ENCODE data around the gene HEBP2.

The HEBP2 gene

DNA sequence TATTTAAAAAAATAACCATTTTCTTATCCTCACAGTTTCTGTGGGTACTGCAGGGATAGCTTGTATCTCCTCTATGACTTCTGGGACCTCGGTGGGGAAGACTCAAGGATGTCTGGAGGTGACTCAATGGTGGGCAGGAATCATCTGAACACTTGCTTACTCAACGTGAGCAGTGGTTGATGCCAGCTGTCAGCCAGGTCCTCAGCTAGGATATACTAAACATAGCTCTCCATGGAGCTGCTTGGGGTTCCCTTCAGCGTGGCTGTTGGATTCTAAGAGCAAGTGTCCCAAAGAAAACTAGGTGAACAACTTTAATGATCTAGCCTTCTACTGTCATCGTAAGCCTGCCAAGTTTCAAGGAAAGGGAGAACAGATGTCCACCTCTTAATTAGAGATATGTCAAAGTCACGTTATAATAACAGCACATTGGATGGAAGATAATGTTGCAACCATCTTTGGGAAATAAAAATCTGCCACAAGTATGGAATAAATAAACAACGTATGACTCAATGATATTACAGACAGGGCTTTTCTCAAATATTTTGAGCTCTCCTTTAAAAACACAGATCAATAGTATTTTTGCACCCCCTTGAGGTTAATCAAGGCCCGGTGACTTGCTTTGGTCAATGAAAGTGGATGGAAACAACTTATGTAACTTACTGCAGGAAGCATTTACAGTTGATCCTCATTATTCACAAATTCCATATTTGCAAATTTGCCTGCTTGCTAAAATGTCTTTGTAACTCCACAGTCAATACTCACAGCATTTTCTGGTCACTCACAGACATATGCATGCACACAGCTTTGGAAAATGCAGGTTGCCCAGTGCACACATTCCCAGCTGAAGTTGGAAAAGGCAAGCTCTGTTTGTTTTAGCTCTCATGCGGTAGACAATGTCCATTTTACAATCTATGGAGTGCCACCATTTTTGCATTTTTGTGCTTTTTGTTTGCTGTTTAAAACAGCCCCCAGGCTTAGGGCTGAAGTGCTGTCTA lies 6.6 kb upstream of the HEBP2 start:
- DNase-seq = no peak

DNA sequence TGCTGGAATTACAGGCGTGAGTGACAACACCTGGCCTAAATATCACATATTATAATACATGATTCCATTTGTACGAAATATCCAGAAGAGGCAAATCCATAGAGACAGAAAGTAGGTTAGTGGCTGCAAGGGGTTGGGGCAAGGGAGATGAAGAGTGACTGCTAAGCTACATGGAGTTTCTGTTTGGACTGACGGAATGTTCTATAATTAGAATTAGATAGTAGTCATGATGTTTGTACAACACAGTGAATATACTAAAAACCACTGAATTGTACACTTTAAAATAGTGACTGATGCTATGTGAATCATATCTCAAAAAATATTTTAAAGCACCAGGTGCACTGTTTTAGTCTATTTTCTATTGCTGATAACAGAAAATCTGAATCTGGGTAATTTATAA lies 3.7 kb upstream of the HEBP2 start:
- no peak for DNase-seq

DNA sequence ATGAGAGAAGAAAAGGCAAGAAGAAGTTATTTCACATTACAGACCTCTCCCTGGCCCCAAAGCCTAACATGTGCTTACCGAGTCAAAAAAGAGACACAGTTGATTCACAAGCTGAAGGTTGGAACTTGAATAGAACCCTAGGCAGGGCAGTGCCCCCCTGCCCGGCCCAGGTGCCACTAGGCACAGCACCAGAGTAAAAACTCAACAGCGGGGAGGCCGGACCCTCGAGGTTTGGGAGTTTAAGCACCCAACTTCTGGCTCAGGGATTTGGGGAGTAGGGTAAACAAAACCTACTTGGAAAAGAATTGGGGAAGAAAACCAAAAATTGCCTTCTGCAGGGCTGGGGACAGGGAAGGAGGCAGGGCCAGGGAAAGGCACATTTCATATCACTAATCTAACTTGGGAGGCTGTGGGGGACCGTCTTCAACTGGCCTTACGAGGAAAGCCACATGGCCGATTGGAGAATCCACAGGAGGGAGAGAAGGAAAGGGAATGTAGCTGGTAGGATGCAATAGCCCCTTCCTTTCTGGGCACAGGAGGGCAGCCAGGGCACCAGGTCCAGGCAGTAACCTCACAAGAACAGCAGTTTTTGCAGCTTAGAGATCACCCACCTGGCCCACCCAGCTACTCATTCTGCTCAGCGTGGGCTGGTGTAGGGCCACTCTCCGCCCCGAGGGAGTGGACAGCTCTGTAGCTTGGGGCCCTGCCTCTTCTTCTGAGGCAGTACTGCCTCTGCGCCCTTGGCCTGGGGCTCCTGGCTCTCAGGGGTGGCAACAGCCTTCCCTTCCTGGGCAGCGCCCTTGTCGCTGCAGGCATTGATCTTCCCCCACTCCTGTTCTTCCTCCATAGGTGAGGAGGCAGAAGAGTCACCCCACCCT lies 1.8 kb upstream of the HEBP2 start:
- no peak for DNase-seq

DNA sequence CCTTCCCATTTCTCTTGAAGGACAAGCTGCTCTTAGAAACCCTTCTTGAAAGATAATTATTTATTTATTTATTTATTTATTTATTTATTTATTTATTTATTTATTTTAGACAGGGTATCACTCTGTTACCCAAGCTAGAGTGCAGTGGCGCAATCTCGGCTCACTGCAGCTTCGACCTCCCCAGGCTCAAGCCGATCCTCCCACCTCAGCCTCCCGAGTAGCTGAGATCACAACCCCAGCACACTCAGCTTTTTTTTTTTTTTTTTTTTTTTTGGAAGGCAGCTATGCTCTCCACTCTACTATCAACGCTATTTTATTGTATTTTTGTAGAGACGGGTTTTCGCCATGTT lies 1.2 kb upstream of the HEBP2 start:
- no peak for DNase-seq

DNA sequence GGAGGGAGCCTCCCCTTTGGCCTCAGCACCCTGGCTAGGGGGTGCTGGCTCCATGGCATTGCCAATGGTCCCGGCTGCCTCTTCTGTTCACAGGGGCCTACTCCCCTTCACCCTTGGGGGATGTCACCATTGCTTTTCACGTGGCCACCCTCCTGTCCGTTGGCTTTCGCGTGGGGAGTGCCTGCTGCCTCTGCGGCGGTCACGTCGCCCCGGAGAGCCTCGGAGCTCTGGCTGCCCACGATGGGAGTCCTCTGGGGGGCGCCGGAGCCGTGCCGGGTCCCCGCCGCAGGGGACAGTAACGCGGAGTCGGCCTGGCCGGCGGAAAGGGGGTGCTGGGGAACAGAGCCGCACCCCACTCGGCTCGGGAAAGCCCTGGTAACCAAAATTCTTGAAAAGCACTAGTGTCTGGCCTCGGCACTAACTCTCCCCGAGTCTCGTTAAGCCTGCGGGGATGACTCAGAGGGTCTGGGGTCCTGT lies 661 bp upstream of the HEBP2 start:
- DNase-seq = no peak

DNA sequence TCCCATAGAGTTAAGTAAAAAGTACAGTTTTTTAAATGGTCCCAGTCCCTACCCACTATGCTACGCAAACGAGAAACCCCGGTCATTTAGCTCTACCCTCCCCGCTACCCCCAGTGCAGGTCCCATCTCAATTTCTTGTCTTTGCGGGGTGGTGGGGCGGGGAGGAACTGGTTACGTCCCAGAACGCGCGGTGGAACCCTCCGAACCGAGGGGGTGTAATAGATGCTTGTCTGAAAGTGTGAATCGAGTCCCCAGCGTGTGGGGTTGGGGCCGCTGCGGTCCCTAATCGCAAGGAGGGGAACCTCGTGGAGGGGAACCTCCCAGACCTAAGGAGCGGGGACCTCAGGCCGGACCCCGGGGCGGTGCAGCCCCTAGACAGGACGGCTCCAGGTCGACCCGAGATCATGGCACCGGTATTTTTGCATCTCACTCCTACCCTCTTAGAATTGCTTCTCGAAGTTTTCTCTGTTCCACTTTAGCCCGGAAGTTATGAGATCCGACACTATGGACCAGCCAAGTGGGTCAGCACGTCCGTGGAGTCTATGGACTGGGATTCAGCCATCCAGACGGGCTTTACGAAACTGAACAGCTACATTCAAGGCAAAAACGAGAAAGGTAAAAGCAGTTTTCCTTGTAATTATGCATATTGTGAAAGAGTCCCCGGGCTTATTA lies 779 bp downstream of the HEBP2 start:
- DNase-seq = no peak

DNA sequence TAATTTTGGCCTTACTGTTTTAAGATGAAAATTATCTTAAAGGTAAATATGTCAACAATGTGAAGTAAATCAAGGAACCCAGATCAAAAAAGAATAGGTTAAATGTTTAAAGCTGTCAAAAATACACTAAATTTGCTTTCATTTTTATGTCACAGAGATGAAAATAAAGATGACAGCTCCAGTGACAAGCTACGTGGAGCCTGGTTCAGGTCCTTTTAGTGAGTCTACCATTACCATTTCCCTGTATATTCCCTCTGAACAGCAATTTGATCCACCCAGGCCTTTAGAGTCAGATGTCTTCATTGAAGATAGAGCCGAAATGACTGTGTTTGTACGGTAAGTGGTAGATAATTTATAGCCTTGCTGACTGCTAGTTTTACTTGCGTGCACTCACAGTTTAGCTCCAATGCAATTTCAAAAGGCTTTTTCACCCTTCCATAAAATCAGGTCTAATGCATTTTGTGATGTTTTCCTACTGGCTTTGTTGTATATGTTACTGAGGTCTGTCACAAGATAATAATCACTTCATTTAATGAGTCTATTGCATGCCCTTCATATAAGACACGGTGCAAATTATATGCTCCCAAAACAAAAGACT lies 1.9 kb downstream of the HEBP2 start:
- peak; percentile 88 for DNase-seq

DNA sequence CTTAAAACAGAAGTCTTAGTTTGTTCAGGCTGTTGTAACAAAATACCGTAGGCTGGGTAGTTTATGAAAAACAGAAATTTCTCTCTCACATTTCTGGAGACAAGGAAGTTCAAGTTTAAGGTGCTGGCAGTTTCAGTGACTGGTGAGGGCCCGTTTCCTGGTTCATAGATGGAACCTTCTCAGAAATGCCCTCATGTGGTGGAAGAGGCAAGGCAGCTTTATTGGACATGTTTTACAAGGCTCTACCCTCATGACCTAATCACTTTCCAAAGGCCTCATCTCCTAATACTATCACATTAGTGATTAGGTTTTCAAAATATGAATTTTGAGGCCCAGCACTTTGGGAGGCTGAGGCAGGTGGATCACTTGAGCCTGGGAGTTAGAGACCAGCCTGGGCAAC lies 2.4 kb downstream of the HEBP2 start:
- DNase-seq = peak; percentile 28

DNA sequence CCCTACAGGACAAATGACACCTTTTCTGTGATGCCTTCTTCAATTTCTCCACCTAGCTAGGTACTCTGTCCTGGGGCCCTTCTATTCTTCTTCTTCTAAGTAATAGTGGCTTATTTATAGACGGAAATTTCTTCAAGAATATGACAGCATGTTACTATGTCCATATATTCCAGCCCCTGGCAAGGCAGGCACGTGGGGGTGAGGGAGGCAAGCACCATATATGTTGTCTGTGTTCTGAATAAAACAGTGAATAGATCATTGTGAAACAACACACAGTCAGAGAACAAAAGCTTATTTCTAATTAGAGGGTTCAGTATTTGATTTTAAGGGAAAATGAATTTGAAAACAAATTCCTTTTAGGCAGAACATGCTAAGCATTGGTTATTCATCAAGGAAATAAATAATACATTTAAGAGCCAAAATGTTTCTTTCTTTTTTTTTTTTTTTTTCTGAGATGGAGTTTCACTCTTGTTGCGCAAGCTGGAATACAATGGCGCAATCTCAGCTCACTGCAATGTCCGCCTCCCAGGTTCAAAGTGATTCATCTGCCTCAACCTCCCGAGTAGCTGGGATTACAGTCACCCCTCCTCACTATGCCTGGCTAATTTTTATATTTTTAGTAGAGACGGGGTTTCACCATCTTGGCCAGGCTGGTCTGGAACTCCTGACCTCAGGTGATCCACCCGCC lies 6.2 kb downstream of the HEBP2 start:
- DNase-seq = no peak

DNA sequence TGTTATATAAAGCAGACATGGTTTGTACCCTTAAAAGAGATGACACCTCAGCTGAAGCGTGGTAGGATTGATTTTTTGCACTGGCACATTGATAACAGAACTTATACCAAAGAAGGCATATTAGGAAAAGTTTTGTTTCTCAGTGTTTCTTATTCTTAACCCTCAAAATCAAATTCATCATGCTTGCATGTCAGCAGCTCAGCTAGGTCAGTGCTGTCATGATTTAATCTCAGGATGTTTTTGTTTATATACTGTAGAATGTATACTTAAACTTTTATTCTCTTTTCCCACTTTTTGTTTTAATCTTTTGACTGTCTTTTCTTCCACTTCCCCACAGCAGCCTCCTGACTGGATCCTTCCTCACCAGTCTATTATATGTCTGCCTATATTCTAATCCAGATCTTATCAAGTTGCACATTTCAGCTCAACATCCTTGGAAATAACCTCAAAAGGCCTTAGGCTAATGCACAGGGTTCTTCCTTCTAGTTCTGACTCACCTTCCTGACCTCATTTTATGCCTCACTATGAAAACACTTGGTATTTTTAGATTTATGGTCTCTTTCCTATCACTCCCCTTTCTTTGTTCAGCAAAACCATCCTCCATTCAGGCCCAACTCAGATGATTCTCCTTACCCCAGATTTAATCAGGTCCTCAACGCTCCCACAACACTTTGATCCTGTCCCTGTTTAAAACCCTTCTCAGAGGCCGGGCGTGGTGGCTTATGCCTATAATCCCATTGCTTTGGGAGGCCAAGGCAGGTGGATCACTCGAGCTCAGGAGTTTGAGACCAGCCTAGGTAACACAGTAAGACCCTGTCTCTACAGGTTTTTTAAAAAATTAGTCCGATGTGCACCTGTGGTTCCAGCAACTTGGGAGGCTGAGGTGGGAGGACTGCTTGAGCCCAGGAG lies 7.2 kb downstream of the HEBP2 start:
- DNase-seq = no peak

DNA sequence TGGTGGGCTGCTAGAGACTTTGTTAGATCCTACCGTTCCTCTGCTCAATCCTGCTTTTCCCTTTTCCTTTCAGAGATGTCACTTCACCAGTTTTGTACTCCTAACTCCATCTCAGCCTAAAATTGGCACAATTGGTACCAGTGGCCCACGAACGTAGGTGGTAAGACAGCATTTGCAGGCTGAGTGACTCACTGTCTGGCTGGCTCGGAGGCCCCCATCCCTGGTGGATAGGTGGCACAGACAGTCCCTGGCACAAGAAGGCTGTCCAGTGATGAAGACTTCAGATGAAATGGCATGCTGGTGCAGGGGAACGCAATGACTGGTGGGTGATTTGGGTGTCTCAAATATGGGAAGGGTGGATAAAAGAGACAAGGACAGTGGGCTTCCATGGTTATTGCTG lies 11.1 kb downstream of the HEBP2 start:
- no peak for DNase-seq

DNA sequence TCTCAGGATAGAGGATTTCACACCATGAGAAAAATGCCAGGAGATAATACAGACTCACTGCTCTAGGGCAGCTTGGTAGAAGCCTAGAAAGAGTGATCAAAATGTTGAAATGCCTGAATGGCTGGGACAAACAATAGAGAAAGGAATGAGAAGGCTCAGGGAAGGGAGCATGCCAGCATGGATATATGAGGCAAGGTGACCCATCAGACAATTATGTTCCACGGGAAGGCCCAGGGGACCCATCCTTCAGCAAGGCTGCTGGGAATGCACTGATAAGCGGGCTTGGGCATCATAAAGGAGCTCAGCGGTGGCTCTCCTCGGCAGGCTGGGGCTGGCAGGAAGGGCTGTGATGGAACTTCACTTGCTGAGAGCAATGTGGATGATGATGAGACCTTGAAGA lies 12.2 kb downstream of the HEBP2 start:
- no peak for DNase-seq

DNA sequence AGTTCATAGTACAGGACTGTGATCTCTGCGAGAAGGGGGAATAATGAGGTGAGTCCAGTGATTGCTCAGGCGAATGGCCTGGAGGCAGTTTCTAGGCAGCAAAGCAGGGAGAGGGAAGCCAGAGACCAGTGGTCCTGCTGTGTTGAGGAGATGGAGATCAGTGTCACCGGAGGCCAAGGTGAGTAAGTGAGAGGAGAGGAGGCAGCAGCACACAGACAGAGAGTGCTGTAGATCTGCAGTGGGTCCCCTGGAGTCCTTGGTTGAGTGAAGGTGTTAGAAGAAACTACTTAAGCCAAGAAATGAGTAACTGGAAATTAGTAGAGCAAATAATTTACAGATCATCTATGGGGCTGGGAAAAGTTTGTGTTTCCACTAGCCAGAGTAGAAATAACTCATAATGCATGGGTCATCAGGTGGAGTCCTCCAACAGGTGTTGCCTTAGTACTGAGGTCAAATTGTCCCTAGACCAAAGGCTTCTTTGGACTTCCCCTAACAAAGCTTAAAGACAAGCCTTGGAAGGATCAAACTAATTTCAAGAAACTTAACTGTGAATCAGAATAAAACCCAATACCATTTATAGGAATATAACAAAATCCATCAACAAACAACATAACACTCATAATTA lies 13.6 kb downstream of the HEBP2 start:
- no peak for DNase-seq

DNA sequence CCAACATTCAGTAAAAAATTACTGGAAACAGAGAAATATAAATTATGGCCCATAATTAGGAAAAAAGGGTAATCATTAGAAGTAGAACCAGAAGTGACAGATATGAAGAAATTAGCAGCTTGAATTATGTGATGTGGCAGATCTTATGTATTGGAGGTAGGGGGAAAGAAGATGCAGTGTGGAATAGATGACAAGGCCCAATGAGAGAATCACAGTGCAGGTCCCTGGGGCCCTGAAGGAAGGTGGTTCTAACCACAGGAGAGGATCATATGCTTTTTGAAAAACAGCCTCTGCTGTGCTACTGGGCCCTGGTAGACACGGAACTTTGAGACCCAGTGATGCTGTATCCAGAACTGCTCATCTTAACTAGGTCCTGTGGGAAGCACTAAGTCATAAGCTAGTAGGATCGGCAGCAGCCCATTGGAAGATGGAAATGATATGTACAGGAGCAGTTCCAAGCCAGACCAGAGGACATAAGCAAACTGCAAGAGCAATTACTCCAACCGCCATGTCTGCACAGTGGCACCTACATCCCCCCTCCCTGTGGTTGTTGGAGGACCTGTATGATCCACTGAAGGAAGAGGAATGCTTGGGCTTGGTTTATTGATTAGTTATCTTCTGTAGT lies 14.2 kb downstream of the HEBP2 start:
- no peak for DNase-seq

DNA sequence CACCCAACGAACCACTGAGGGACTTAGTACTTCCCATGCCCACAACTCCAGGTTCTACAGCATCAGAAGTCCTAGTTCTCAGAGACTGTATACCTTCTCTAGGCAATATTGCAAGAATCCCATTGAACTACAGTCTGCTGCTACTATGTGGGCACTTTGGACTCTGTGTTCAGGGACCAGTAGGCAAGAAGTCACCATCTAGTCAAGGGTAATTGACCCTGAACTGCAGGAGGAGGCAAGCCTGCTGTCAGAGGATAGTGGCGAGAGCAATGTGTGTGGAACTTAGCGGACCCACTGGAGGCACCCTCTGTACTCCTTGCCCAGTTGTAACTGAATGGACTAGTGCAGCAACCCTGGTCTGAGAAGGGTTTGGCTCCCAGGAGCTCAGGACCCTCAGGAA lies 15.7 kb downstream of the HEBP2 start:
- no peak for DNase-seq

DNA sequence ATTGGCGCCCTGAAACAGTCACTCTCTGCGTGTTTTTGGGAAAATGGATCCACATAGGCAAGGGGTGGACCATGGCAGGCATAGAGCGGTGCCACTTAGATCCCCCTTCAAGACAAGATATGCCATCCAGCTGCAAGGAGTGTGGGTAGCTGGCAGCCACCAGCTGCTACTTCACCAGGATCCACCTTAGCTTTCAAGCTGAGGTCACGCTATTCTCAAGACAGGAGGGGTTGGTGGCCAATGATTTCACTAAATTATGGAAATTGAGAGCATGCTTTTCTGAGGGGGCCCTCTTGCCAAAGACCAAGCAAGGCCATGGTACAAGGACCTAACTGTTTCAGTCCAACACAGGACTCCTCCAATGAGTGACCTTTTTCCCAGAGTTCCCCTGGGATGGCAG lies 16.3 kb downstream of the HEBP2 start:
- DNase-seq = no peak

DNA sequence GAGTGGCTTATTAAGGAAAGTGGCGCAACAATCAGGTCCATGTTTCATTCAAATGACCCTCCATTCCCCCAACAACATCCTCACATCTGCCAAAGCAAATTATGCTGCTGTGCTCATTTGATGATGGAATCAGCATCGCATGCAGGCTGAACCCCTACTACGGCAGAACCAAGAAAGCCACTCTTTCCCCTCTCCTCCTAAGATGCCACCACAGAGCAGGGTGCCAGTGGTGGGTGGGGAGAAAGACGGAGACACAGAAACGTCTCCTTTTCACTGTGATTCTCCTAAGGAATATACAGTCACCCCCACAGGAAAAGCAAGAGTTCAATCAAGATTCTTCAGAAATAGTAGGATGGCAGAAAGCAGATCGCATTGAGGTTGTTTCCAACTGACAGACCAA lies 17.1 kb downstream of the HEBP2 start:
- DNase-seq = no peak

DNA sequence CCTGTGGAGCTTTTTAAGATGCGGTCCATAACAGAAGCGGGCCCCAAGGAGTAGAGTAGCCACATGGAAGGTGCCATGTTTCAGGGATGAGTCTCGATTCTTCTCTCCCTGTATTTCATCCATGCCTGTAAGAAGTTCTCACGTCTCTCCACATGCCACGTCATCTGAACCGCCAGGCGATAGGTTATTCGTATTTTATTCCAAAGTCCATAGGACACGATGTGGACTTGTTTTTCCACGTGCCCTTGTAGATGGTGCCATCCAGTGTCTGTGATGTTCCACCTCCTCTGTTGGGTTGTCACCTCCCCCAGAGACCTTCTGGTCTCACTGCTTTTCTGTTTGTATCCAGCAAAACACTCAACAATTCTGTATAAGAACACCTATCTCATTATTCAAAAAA lies 17.6 kb downstream of the HEBP2 start:
- no peak for DNase-seq

DNA sequence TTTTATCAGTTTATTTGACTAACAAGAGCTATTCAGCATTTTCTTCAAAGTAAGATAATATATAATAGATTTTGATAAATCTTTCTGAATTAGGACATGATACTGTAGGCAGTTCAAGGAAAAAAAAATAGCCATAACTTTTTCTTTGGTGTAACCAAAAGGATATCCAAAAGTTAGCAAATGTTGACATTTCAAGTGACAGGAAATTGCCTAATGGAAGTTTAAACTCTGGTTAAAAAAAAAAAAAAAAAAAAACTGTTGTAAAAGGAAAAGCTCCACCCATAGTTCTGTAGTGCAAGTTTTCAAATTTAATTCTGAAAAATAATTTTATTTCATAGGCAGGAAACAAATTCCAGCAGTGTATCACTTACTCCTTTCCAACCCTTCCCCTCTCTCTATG lies 18.8 kb downstream of the HEBP2 start:
- no peak for DNase-seq
